Fibroblast of villous mesenchyme (primary cell): ENCODE data around the gene SPRTN. TPM values are rescaled to one million over a fixed set of nuclear protein-coding genes. Genes with fewer than 3 reads are reported as not detected.

Experiments
- DNase-seq: peaks from one replicate; pipeline ENCODE4 v3.0.0-alpha.2; 2010; ENCODE audit warnings: low read depth
- H3K4me3 ChIP-seq: 2 replicates; pipeline ENCODE4 v1.5.1; 2011; ENCODE audit warnings: low read depth, mild to moderate bottlenecking, low read length
- total RNA-seq: library from RNA; depleted of rRNA; stranded (reverse); fragments of >200 nt; gene quantifications from 2 replicates; pipeline ENCODE4 v1.2.3, GENCODE V29; 2012
- TF ChIP-seq, protein P1 (sequence below): IDR thresholded peaks from 2 replicates; pipeline ENCODE4 v1.5.1; 2012; ENCODE audit warnings: low read depth, mild to moderate bottlenecking, low read length; ENCODE audit not compliant: insufficient read depth

The SPRTN gene
- total RNA-seq, 1 donor: 23.7 TPM

DNA sequence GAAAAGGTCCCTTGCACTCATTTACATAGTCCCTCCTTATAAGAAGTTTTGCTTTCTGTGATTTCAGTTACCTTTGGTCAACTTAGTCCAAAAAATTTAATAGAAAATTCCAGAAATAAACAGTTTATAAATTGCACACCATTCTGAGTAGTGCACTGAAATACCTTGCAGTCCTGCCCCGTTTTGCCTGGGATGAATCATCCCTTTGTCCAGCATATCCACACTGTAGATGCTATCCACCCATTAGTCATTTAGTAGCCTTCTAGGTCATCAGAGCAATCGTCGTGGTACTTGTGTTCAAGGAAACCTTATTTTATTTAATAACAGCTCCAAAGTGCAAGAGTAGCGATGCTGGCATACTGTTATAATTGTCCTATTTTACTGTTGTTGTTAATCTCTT is 38.0 kb downstream of the SPRTN start:
- H3K4me3 ChIP-seq: no peak overlapping the region
- DNase-seq: no peak
- TF ChIP-seq, protein P1, sequence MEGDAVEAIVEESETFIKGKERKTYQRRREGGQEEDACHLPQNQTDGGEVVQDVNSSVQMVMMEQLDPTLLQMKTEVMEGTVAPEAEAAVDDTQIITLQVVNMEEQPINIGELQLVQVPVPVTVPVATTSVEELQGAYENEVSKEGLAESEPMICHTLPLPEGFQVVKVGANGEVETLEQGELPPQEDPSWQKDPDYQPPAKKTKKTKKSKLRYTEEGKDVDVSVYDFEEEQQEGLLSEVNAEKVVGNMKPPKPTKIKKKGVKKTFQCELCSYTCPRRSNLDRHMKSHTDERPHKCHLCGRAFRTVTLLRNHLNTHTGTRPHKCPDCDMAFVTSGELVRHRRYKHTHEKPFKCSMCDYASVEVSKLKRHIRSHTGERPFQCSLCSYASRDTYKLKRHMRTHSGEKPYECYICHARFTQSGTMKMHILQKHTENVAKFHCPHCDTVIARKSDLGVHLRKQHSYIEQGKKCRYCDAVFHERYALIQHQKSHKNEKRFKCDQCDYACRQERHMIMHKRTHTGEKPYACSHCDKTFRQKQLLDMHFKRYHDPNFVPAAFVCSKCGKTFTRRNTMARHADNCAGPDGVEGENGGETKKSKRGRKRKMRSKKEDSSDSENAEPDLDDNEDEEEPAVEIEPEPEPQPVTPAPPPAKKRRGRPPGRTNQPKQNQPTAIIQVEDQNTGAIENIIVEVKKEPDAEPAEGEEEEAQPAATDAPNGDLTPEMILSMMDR: no peak

DNA sequence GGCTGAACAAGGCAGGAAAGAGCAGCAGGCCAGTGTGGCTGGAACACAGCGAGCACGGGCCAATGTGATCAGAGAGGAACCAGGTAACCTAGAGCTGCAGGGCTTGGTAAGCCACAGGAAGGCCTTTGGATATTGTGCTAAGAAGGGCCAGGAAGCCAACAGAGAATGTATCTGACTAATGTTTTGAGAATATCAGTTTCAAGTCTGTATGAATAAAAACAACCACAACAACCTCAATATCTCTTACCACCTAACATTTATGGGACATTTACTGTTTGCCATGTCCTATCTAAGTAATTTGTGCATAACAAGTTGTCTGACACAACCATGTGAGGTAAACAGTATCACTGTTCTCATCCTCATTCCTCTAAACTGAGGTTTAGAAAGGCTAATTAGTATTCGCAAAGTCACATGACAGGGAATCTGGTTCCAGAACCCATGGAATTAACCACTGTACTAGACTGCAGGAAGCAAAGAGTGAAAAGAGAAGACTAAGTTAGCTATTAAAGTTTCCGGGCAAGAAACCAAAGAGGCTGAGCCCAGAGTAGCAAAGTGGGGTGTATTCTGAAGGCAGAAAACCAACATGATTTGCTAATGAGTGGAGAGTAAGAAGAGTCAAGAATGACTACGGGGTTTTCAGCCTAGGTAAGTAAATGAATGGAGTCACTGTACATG is 38.9 kb downstream of the SPRTN start:
- TF ChIP-seq, protein P1: no peak
- no peak for DNase-seq
- H3K4me3 ChIP-seq: no peak overlapping the region

GRCh38 chr1:231381729-231382128 is 43.6 kb downstream of the SPRTN start:
- no peak overlapping the region for H3K4me3 ChIP-seq
- TF ChIP-seq, protein P1: no peak
- DNase-seq: no peak

DNA sequence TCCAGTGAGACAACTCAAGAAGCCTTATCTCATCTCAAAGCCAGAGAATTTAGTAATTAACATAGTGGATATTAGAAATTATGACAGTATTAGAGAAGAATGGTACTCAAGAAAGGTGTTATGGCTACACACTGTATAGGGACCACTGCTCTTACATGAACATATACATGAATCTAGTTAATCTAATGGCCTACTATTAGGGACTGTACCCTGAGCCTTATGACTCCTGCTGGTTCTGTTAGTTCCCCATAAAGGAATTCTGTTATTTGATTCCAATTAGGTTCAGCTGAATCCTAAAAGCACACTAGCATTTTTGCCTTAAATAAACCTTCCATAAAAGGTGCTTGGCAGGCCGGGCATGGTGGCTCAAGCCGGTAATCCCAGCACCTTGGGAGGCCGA is 44.3 kb downstream of the SPRTN start:
- TF ChIP-seq, protein P1: no peak
- H3K4me3 ChIP-seq: no peak overlapping the region
- no peak for DNase-seq

- DNase-seq: no peak
- TF ChIP-seq, protein P1: no peak
- no peak overlapping the region for H3K4me3 ChIP-seq
Observed at GRCh38 chr1:231383159-231383860, 45.2 kb downstream of the SPRTN start.

GRCh38 chr1:231384696-231385415 is 46.8 kb downstream of the SPRTN start:
- no peak for DNase-seq
- H3K4me3 ChIP-seq: no peak overlapping the region
- TF ChIP-seq, protein P1: no peak
